Colon (tissue), 2 donors: ENCODE measurements around the gene SMG6.
"Not testable (repeated sequence)": the region's sequence is repeated elsewhere in the genome, so short reads cannot be mapped to it uniquely, and the experiment has no call there.

Experiments
- FAIRE-seq: peaks from 2 replicates; lab custom pipeline; 2012; peaks lifted over from hg19 to GRCh38; lab: Jason Lieb, UNC
- donor health status: control.
- donor health status: control.

The SMG6 gene

DNA sequence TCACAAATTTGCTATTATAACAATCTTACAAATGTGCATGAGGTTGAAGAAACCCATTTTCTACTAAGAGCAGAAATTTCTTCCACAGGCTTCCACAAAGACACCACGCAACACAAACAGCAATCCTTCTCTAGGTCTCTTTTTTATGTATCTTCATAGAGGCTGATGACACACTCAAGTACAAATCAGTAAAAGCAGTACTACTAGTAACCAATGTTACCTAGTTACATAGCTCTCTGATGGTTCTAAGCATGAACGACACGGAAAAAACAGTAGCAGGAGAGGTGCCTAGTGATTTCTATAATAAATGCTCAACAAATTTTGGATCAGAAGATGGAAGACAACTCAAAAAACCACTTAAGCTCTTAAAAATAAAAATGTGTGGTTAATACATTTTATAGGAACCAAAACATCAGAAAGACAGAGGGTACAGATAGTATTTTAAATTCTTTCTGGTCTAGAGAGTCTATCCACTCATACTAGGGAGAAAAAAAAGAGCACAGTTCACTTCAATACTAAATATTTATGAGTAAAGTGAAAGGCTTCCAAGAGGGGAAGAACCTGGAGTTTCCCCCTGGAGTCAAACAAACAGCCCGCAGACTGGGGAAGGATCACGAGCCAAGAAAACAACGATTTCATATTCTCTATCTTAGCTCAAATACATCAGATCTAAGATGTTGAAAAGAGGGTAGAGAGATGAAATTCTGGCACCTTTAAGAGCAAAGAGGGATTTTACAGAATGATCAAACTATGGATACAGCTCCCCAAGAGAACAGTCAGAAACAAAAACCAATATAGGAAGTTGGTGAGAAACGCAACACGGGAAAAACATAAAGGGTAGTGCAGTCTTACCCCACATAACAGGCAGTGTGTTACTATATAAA, 40.2 kb downstream of the SMG6 start:
- FAIRE-seq, result no peak

DNA sequence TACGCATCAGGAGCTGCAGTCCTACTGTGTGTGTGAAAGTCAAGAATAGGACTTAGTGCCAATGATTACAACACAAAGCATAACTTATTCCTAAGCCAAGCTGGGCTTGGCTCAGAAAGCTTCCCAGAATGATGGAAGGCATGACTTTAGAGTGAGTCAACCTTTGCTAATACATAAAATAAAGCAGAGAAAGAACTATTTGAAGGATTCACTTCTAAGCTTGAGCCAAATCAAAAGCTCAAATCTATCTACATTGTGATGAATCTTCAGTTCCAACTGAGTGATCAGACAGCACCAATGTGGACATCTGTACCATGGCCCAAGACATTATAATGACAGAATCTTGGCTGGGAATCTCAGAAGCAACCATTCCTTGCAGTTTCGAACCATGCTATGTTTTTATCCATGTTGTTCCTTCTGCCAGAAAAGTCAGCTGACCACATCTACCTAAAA, 41.4 kb downstream of the SMG6 start:
- FAIRE-seq, result no peak

DNA sequence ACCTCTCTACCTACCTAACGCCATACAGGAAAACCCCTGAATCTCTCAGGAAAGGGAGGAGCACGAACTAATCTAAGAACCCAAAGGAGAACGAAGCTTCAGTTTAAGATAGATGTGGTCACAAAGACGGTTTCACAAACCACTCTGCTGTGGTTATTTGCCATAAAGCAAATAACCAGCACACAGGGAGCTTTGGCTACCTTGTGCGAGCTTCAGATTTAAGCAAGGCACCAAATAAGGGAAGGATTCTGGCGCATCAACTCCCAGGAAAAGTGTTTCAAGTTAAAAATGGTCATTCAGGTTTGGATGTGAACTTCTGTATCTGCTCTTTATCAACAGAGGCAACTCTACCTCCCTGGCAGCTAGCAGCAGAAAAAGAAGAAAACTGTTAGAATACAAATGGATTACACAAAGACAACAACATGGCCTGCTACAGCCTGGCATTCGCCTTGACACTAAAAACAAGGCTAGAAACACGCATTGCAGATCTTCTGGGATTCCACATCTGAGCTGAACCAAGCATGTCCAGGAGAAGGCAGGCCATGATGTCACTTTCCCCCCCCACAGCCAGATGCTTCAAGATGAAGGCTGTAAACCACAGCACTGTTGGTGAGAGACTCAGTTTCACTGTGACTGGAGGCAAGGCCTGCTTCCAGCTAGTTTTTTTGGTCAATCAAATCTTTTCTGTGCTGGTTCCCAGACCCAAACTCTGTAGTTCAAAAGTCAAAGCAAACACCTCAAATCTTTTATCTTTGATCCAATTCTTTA, 43.6 kb downstream of the SMG6 start:
- no peak for FAIRE-seq

DNA sequence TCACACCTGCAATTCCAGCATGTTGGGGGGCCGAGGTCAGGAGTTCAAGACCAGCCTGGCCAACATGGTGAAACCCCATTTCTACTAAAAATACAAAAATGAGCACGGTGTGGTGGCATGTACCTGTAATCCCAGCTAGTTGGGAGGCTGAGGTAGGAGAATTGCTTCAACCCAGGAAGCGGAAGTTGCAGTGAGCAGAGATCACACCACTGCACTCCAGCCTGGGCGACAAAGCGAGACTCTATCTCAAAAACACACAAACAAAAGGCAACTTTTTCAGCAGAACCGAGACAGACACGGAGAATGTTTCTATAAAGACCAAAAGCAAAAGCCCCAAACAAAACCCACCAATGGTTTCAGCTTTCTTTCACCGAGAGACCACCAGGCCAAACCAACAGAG, 44.8 kb downstream of the SMG6 start:
- FAIRE-seq, result not testable (repeated sequence)

DNA sequence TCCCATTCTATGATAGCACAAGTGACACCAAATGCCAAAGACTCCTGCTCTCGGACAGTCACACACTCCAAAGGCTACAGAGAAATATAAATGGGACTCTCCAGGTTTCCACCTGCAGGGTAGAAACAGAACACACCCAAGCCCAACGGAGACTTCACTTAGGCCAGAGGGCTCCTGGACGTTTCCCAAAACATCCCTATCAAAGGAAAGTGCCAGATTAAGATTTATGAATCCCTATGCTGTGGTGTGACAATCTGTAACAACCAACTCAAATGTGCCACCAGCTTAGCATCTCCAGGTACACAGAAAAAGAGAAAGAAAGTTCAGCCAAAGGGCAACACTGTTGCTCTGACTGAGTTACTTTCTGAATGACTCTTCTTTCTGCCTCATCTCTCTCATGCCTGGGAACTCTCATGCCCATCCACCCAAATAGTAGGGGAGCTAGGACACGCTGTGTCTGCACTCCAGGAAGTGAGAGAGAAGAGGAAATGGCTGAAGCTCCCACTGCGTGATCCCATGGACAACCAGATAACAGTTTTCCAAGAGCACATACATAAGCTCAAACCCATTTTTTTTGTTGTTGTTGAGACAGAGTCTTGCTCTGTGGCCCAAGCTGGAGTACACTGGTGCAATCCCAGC, 49.7 kb downstream of the SMG6 start:
- no peak for FAIRE-seq

DNA sequence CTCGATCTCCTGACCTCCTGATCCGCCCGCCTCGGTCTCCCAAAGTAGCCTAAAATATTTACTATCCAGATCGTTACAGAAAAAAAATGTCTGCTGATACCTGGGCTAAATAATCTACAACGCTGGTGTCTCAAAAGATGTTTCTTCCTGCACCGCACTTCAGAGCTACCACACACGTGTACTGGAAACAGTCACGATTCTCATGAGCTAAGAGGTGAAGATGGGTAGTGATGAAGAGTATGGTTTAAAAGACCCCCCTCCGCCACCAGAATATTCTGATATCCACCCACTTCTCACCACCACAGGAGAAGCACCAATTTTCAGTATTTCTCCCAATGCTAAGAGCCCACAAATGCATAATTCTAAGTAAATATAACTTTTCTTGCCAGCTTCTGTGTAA, 50.2 kb downstream of the SMG6 start:
- FAIRE-seq, result no peak

DNA sequence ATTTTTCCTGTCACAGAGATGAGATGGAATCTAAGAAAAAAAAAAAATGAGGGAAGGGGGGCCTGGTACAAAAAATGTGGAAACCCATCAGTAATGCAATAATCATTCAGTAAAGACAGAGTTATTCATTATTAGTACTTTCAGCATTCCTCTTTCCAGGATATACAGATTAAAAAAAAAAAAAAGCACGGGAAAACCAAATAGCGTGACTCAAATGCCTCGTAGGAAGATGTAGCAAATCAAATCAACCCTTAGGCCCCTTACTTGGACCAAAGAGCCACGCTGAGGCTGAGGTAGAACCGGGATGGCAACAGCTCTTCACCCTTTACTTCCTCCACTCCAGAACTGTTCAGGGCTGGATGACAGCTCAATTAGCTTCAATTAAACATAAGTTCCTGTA, 52.5 kb downstream of the SMG6 start:
- no peak for FAIRE-seq

DNA sequence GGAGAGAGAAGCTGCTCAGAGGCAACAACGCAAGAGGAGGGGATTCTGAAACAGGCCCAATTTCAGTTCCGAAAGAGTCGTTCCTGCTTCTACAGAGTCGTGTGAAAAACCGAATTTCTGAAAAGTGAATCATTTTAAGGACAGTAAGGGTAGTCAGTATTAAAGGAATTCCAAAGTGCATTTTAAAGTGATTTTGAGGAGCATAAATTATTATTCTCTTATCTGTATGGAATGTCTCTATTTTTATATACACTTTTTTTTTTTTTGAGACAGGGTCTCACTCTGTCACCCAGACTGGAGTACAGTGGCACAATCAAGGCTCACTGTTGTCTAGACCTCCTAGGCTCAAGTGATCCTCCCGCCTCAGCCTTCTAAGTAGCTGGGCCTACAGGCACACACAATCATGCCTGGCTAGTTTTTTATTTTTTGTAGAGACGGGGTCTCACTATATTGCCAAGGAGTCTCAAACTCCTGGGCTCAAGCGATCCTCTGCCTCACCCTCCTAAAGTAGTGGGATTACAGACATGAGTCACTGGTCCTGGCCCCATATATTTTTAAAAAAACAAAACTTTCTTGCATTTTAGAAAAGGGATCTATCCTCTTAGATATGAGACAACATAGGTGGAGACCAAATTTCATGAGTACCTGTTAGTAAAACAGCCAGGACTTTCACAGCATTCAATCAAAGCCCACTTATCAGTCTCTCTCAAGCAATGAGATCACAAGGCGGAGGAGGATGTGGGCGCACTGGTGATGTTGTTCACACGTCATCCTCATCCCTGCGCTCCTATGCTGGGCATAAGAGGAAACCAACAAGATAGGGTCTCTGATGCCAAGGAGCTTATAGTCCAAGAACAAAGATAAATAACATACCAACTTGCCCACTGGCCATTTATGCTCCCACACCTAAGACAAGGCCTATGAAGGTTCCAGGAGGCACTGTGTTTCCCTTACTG, 53.2 kb downstream of the SMG6 start:
- FAIRE-seq, result no peak

DNA sequence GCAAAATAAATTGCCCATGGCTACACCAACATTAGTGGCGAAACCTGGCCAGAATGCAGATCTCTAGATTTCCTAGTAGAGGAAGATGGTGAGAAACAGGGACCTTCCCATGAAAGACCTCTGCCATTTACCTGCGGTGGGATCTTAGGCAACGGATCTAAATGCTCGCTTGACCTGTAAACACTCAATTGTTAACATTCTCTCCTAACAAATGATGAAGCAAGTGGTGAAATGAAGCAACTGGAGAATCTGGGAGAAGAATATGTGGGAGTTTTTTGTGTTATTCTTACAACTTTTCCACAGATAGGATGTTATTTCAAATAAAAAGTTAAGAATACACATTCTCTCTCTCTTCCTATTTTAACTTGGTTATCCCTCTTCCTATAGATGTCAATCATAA, 56.6 kb downstream of the SMG6 start:
- FAIRE-seq, result no peak

DNA sequence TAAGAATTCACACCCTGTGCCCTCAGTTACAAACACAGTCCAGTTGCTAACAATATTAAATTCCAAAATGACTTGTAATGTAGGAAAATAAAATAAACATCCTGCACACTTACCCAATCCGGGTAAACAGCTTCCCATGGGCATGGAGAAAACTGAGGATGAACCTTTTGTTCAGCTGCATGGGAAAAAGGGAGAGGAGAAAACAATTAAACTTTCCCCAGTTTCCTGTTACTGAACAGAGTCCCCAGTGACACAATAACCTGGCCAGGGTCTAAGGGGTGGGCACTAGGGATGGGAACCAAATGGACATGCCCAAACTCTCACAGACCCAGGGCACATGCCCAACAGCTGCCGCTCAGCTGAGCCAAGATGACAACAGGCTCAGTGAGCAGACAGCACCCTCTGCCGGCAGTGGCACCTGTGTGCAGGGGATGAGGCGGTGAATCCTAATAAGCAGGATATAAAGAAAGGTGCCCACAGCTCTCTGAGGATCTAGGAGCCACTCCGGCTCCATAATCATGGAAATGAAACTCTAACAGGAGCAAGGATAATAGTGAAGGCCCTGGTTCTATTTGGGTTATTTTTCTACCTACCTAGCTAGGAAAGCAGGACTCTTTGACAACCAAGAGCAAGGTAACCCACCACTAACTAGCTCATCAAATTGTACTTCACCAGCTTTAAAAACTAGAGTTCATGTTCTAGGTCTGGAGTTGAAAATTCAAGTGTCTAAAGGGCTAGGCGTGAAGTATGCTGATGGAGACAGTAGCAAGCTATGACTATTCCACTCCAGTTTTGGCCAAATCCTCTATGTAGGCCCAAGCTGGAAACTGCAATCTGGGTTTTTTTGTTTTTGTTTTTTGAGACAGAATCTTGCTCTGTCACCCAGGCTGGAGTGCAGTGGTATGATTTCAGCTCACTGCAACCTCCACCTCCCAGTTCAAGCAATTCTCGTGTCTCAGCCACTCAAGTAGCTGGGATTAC, 58.8 kb downstream of the SMG6 start:
- FAIRE-seq, result no peak

DNA sequence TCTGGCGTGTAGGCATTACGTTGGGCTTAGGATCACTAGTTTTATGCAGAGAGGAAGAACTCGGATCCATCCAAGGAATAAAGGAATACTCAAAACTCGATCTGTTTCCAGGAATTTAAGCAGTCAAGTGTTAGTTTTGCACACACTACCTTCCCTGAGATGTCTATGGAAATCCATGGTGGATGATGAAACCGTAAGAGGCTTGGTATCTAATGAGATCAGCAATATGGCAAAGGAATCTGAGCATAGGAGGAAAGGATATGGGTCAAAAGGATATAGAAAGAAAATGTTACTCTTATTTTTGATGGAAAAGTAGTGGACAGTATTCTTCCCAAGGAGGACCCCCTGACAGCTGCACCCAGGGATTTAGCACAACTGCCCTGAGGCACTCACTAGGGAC, 59.6 kb downstream of the SMG6 start:
- no peak for FAIRE-seq

DNA sequence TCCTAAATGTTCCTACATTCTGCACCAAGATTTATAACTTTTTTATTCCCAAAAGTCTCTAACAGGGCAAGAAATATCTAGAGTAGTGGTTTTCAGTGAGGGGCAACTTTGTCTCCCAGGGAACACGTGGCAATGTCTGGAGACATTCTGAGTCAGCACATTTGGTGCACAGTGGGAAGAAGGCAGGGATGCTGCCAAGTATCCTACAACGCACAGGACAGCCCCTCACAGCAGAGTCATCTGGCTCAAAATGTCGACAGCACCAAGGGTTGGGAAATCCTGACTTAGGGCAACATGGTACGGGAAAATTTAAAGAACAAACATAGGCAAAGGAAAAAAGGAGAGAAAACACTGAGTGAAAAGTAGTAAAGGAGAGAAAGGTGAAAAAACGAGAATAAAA, 61.8 kb downstream of the SMG6 start:
- FAIRE-seq, result no peak

DNA sequence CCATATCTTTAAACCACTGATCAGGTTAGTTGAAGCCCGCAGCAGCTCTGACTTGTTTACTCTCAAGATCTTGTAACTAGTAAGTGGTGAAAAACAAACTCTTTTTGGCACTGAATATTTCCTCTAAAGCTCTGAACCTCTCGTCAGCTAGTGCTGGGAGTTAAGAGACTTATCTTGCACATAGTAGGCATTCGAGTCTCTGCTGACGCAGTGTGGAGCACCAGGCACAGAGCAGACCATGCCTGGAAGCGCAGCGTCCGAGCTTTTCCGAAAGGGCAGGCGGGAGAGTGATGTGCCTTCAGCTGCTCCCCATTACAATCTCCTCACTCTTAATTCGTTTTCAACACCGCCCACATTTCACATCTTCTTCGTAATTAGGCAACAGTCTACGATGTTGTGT, 63.0 kb downstream of the SMG6 start:
- FAIRE-seq, result no peak

DNA sequence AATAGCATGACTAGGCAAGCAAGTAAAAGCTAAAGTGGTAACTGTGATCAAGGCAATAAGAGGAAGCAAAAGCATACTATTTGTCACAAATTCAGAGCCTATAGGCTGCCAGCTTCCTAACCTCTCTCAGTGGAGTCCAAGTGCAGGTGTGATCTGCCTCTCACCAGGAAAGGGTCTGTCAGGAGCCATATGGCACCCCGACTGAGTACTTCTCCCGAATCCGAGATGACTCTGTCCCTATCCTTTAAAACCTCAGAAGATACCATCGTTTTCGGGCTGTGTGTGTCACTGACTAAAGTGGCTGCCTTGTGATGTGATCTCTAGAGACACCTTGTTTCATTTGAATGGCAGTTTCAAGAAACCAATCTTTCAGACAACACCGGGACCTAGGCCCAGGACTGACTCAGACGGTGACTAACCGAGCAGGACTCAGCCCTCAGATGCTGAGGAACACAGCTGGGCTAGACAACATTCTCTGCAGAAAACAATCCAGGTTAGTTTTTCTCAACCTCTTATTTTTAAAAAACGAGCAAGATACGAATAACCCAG, 63.6 kb downstream of the SMG6 start:
- FAIRE-seq, result no peak

DNA sequence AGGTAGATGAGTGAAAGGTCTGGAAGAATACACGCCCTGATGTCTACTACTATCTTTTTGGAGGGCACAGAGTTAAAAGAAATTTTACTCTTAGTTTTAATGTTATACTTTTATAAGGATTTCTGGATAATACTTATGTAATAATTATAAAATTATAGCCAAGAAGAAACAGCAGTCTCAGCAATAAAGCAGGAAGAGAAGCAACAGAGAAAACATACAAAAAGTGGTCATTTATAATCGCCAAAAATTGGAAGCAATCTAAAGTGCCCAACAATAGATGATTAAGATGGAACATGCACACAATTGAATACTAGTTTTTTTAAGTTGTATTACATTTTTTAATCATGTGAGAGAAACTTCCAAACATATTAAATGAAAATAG, 64.4 kb downstream of the SMG6 start:
- FAIRE-seq, result no peak

DNA sequence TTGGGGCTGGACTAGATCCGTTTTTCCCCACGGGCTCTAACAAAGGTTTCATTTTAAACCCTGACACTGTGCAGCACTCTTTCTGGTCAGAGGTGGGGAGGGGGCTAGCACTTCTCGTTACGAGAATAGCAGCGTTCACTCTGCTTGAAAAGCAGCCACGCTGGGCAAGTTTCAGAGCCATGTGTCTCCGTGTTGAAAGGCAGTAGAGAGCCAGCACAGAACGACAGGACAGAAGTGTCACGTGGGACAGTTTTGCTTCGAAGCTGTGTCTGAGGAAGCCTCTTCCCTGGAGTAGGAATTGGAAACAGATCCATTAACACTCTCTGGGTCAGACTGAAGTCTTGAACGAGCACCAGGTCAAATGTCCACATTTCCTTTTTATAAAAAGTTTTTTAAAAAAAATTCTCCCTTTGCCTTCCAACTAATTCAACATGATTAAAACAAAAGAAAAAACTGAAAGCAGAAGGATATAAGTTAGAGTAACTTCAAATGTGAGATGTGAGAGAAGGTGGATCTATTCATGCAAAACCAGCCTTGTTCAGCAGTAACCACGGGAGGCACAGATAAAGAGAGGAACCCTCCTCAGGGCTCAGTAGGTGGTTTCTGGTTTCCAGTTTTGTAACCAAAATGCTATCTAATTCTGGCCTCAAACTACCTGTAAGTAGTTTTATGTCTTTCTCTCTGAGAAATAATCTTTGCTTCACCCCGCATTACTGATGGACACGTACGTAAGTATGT, 65.0 kb downstream of the SMG6 start:
- FAIRE-seq, result no peak

DNA sequence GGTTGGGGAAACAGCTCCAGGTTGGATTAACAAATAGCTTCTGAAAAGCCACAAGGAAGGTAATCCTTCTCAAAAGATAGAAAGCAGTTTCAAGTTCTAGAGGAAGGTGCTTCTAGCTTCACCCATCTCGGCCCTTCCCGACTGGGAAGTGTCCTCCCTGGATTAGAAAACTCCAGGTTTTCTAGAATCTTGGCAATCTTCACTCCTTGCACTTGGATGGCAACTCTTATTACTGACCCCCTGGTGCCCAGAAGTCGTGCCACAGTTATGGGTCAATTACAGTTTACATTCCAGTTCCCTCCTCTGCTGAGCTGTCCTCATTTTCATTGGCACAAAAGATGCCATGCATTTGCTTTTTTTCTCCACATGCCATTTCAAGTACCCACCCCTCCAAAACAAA, 65.6 kb downstream of the SMG6 start:
- FAIRE-seq, result no peak

DNA sequence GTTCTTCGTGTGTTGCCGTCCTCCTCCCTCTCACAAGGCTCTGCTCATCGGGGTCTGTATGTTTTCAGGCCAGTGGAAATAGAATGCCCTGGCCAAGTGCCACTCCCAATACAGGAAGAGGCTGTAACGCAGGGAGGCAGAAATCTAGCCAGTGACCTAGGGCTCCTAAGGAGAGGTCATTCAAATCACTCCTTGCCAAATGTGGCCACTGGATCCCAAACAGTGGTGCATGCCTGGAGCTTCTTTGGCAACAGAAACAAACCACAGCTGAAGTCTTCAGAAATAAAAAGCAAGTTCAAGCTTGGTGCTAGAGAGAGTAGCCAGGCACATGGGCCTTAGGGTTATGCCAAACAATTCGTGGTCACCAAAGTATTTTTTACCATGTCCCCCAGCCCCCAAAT, 66.1 kb downstream of the SMG6 start:
- FAIRE-seq, result no peak

DNA sequence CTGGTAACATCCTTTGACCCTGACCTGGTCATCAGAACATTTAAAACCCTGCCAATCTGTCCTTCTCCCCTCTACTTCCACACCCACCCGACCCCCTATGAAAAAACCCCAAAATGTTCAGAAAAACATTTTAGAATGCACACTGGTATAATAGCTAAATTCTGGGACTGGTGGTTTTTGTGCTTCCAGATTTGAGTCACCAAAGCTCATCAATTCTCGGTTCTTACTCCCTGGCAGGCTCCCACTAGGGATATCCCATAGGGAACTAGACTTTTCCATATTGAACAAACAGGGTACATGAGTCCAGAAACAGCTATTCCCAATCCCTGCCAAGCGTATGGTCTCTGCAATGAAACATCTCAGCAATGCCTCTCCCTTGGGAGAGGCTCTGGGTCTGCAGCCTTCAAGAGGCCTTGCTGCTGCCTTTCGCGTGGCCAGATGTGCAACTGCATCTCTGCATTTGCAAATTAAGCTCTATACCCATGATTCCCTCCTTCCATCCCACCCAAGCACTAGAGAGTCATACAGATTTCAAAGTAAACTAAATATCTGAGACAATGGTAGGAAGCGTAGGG, 67.7 kb downstream of the SMG6 start:
- no peak for FAIRE-seq
